HG03108 (cell line): Measurements from ENCODE around the gene TMED8.

ENCODE experiments used
- ATAC-seq: cut with Tn5 transposase; IDR thresholded peaks from one replicate; pipeline ENCODE4 v1.9.1; 2021; ENCODE audit warnings: moderate library complexity; ENCODE audit not compliant: unreplicated experiment

Gene TMED8

DNA sequence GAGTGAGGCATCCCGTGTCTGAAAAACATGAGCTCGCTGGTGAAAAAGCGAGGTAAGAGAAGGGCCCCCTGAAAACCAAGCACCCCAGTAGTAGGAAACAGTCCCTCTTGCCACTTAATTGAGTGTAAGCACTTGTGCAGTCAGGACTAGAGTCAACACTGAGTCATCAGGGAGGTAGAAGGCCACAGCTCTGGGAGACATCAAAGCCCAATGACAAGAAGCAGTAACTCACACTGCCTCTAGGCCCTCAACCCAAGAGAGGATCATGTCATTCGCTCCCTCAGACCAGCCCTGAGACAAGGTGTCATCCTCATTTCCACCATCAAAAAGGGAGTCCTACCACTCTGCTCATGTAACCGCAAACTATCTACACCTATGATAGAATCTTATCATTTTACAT, 74.0 kb downstream of the TMED8 start:
- ATAC-seq, result no peak

DNA sequence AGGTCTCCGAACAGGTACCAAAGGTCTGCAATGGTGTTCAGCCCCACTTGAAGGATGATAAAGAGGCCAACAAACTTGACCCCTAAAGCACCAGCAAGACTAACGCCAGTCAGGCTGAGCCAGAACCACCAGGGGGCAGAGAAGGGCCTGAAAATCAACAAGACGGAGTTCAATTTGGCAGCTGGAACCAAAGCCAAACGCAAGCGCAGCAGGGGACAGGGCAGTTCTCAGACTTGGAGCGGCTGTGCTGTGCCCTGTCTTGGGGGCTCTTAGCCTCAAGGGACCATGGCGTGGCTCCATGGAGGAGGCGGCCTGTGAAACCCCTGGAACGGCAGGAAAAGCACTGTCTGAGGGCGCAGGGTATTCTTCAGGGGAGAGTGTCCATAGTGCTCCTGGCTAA, 75.8 kb downstream of the TMED8 start:
- no peak for ATAC-seq

DNA sequence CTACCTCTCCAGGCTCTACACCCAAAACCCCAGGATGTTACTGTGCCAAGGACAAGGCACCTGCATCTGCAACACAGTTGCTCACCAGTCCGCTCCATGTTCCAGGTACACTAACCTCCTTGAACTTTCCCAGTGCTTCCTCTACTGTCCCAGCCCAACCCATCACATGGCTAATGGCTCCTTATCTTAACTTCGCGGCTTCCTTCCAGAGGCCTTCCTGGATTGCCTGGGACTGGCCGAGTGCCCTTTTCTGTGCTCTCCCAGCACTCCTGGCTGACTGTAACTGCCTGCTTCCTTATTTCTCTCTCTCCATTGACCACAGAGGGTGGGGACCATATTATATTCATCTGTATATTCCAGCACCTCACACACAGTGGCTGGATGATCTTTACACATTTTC, 77.1 kb downstream of the TMED8 start:
- no peak for ATAC-seq

DNA sequence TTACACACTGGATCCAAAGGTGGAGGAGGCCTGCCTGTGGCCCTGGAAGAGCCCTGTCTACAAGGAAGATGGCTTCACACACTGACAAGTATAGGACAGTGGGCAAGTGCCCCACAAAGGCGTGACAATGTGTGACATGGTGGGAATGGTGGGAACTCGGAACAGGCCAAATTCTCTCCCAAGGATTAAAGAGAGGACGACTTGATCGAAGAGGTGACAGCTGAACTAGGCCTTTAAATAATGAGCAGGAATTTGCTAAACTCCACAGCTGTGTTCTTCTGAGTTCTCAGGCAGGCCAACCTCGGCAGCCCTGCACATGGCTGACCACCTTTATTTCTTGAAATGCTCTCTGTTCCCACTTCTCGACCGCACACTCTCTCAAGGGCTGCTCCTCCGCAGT, 80.0 kb downstream of the TMED8 start:
- no peak for ATAC-seq

DNA sequence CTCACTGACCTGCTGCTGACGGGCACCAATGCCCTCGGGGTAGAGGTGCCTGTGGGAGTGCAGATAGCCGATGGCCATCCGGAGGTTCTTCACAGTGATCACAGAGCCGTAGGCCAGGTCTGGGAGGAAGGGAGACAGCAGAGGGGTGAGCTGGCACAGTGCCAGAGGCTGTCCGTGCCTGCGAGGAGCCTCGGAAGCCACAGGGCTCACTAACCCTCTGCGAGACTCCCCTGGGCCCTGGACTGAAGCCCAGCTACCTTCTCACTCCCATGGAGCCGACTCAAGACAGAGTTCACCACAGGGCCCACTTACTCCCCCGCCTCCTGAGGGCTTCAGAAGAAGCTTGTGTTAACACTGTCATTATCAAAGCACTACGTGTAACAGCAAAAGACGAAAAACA, 80.7 kb downstream of the TMED8 start:
- no peak for ATAC-seq

DNA sequence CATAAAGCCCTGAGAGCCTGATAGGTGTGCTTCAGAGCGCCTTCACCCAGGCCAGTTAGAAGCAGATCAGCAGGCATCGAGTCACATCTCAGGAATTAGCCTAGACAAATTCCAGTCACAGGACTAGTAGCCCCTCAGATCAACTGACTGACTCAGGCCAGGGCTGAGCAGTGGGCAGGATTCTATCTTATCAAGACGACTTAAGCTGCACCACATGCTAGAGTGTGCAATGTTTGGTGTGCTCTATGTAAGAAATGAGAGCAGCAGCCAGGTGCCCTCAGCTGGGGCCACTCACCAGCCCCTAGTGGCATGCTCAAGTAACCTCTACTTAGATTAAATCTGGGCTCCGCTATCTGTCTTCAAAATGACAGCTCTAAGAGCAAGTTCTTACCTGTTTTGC, 86.2 kb downstream of the TMED8 start:
- ATAC-seq, result no peak

DNA sequence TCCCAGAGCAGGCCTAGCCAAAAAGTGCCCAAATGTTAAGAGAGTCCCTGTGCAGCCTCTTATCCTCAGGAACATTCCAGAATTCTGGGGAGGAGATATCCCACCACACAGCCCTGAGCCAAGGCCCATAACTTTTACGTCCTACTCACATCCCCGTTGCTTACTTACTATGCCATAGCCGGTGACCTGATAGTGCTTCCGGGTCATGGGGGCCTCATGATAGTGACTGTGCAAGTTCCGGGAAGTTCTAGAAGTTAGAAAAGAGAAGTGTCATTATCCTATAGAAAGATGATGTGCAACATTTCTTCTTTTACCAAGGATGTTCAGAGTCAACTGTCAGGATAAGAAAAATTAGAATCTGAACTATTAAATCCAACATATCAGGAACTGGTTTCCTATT, 90.3 kb downstream of the TMED8 start:
- no peak for ATAC-seq
